Measurements from ENCODE around the gene NT5DC3. TPM values are rescaled to one million over a fixed set of nuclear protein-coding genes. Genes with fewer than 3 reads are reported as not detected.
A peak's percentile ranks its signal among the peaks of the same experiment; 100 is the strongest.

NT5DC3 gene
- total and polyA plus RNA-seq, 2 of the 13 experiments (the other 11 are each of a cell fraction or from before 2014, with no cell fraction given) = 3.2 to 6.6 TPM

DNA sequence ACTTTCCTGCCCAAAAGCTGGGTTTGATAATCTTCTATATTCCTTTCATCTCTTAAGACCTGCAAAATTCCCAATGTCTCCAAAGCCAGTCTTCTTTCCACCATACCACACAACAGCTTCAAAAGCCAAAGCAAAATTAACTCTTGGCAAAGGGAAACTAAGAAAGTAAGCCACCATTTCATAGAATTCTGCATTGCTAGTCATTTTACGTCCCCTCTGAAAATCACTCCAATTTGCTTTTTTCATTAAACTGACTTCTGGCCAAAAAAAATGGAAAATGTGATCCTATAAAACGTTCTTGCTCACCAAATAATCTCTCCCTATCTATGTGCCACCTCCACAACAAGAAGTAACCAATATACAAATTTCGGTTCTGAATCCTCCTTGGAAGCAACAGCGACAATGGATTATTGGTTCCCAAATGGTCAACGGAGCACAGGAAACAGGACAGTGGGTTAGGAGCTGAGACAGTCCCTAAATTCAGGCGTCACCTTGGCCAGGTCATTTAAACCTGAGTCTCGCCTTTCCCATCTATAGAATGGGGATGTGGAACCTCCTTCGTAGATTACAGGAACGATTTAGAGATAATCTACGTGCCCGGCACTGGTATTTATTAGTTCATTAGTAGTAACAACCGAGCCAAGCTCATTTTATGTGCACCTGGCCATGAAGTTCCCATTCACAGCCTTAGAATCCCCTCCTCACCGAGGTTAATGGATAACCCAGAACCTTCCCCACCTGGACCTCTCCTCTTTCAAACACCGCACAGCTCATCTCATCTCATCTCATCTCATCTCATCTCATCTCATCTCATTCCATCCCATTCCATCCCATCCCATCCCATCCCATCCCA lies 1.2 kb downstream of the NT5DC3 start:
- in situ Hi-C loops (cut with HindIII; ENCODE audit: extremely low pct_ligation_motif_present, low pct_unique_long_range_greater_than_20kb) = no loop called here

More for the DNA sequence above, 1.2 kb downstream of the NT5DC3 start:
- H3K36me3 ChIP-seq (replicated peaks in 1 of 2; ENCODE audit: control insufficient read depth in 1 of 2, insufficient read depth in 2 of 2, low read length in 2 of 2) = no peaks in the 10 kb centered on the region
- ATAC-seq (no peak), FAIRE-seq (no peak), DNase-seq (ENCODE audit: low spot score) (no peak)
- peak overlapping the region; percentile 82 for H3K4me2 ChIP-seq (ENCODE audit: low read depth, low read length)
- peaks cover 14% of the 10 kb centered on the region for H4K20me1 ChIP-seq (ENCODE audit: insufficient read depth, low read length)
- no peaks in the 10 kb centered on the region; a peak in 1 of 5 replicates for H3K27me3 ChIP-seq (ENCODE audit: control insufficient read depth in 1 of 2, insufficient read depth in 2 of 2, low read length in 2 of 2)
- WGBS (ENCODE audit: low lambda C conversion rate) = 17% methylated on average over 13 of the region's 14 CpGs
- no peaks in the 10 kb centered on the region for H3K9me3 ChIP-seq (ENCODE audit: low read length)
- peaks cover 47% of the 10 kb centered on the region for H3K79me2 ChIP-seq (ENCODE audit: insufficient read depth, low read length)
- peak overlapping the region; percentile 68 for H3K27ac ChIP-seq (ENCODE audit: extremely low read length, insufficient read depth, low read length)
- H2AFZ ChIP-seq (ENCODE audit: low read length) = no peak overlapping the region
- TF ChIP-seq ADNP (CRISPR knock-in tag; IDR thresholded peaks at IDR 0.05) (0 out of 2 replicates have a peak, but pooled peaks have one; percentile 53), ZMYM3 (CRISPR knock-in tag; IDR thresholded peaks at IDR 0.05) (peak; percentile 91), ZNF350 (CRISPR knock-in tag; IDR thresholded peaks at IDR 0.05; ENCODE audit: borderline replicate concordance, low read depth) (no peak), HNF1A (IDR thresholded peaks at IDR 0.05; ENCODE audit: low read depth) (peak; percentile 52; the same call in 1 of the 2 replicates), HNF1A (CRISPR knock-in tag; IDR thresholded peaks at IDR 0.05; ENCODE audit: borderline replicate concordance) (no peak), KDM1A (CRISPR knock-in tag; IDR thresholded peaks at IDR 0.05) (peak; percentile 88; the same call in 1 of the 2 replicates), EED (CRISPR knock-in tag; IDR thresholded peaks at IDR 0.05) (no peak), CSRNP1 (CRISPR knock-in tag; IDR thresholded peaks at IDR 0.05) (no peak), SAP130 (CRISPR knock-in tag; IDR thresholded peaks at IDR 0.05; ENCODE audit: low read depth) (0 out of 2 replicates have a peak, but pooled peaks have one; percentile 26), ZNF629 (CRISPR knock-in tag; conservative IDR thresholded peaks at IDR 0.05) (peak; percentile 98), KMT2A (CRISPR knock-in tag; IDR thresholded peaks at IDR 0.05) (peak; percentile 11; the same call in 1 of the 2 replicates)
- intact Hi-C loops (cut with micrococcal nuclease; ENCODE audit: unreplicated experiment) = loop anchor here (2.0 to 5.0 kb wide), 2 partner anchors 15 to 38 kb away; no protein-coding TSS in a partner anchor
- ChIA-PET POLR2A (interaction anchor here (1.5 to 3.0 kb wide), 3 partner anchors 39 to 126 kb away, joined by 5 to 15 read pairs (median 11); partner anchors contain the start of genes HSP90B1 and TDG), CTCF (ENCODE audit: low intra/inter-chr PET ratio, low total read pairs) (no interaction called here)
- TSS peak; percentile 65 for BruUV-seq (replicated peaks)
- H3K4me1 ChIP-seq (ENCODE audit: insufficient read depth, low read length) = peaks cover 61% of the 10 kb centered on the region
- H3K4me3 ChIP-seq (replicated peaks in 1 of 3; ENCODE audit: insufficient read depth in 1 of 3, low read depth in 2 of 3, low read length in 3 of 3) = peak overlapping the region; percentile 74 to 82 (median 75)
- H3K9ac ChIP-seq (ENCODE audit: insufficient read depth, low read depth, low read length) = peak overlapping the region; percentile 72

Data from HepG2 (cell line).